Heart right ventricle (tissue), 16 donors: ENCODE results near the gene PRKCE. TPM values are rescaled to one million over a fixed set of nuclear protein-coding genes. Genes with fewer than 3 reads are reported as not detected.

ENCODE experiments used
- ATAC-seq, 8 donors: fragments of 200-7000 bp; cut with Tn5 transposase; one replicate each; pipeline ENCODE4 v1.9.1; 2020; ENCODE audit warnings: mild to moderate bottlenecking in 8 of 8, moderate library complexity in 8 of 8, moderate number of reproducible peaks in 1 of 8
- DNase-seq, 2 donors: peaks; one replicate each; pipeline ENCODE4 v3.0.0-alpha.2; 2020
- H3K27ac ChIP-seq, 10 donors: fragments of 200-600 bp; sonication (generic) in 2 of 10; one replicate each; pipeline versions ENCODE4 v1.5.0 to v1.8.0; 2020 to 2022; ENCODE audit warnings: mild to moderate bottlenecking in 3 of 10
- H3K27me3 ChIP-seq, 7 donors: fragments of 200-600 bp; one replicate each; pipeline ENCODE4 v1.8.0; 2021 to 2022; ENCODE audit warnings: mild to moderate bottlenecking in 2 of 7
- H3K36me3 ChIP-seq, 9 donors: fragments of 200-600 bp; sonication (generic) in 1 of 9; one replicate each; pipeline versions ENCODE4 v1.5.0 to v1.8.0; 2020 to 2022; ENCODE audit warnings: mild to moderate bottlenecking in 2 of 9
- H3K4me1 ChIP-seq, 9 donors: fragments of 200-600 bp; sonication (generic) in 1 of 9; one replicate each; pipeline versions ENCODE4 v1.5.0 to v1.8.0; 2020 to 2022; ENCODE audit warnings: mild to moderate bottlenecking in 4 of 9
- H3K4me3 ChIP-seq, 10 donors: fragments of 200-600 bp; sonication (generic) in 2 of 10; one replicate each; pipeline versions ENCODE4 v1.5.0 to v1.8.0; 2020 to 2022; ENCODE audit warnings: mild to moderate bottlenecking in 7 of 10, moderate library complexity in 2 of 10
- H3K9me3 ChIP-seq, 11 donors: fragments of 200-600 bp in 10 of 11; sonication (generic) in 2 of 11; one replicate each; pipeline versions ENCODE4 v1.5.0 to v1.8.0; 2013 to 2022; ENCODE audit warnings: mild to moderate bottlenecking in 2 of 11, control low read depth in 1 of 11, moderate library complexity in 1 of 11
- CTCF ChIP-seq, 9 donors: fragments of 200-600 bp; sonication (generic) in 2 of 9; IDR thresholded peaks; one replicate each; pipeline versions ENCODE4 v1.5.0 to v1.8.0; 2021 to 2022; ENCODE audit warnings: antibody characterized with exemption in 9 of 9, mild to moderate bottlenecking in 5 of 9, moderate library complexity in 1 of 9
- WGBS, 2 donors: extraction: QIAGEN DNeasy Blood & Tissue Kit; methylation state at CpG; one replicate each; pipeline ENCODE4 v1.1.7; 2013; ENCODE audit warnings: inconsistent platforms in 1 of 2; 5-methylcytosine and 5-hydroxymethylcytosine counted together
- intact Hi-C, 10 donors: fragments of 100-400 bp; cut with DNase I; formaldehyde crosslinking; loops; one replicate each; pipeline versions ENCODE4 v1.11.1 to v1.14.2; 2022
- polyA plus RNA-seq, 2 donors: library from polyadenylated mRNA; stranded (reverse); fragments of 200-250 nt; gene quantifications; one replicate each; pipeline ENCODE4 v1.2.3, GENCODE V29; 2013
- total RNA-seq, 10 donors: library from RNA; stranded (reverse); fragmentation: NEBNext Ultra II Directional in 3 of 10; extraction: Animal tissue kit (Norgen Biotek cat#: 25700) in 3 of 10; gene quantifications; one replicate each; pipeline versions ENCODE4 v1.2.1 to v1.2.4, GENCODE V29; 2021 to 2023
- donor health status: Arrhythmogenic right ventricular cardiomyopathy.
- donor health status: ischemic (EF 13 %, LVEDD 7.1; RV severe dilation, severe dysfunction).
- donor health status: healthy with polysubstance abuse.
- donor health status: DM: no; HTN: yes; CAD: no.
- donor health status: DM: no; HTN: no; CAD: no.
- donor health status: ischemic (EF 25% LVEDD 6.9; RV normal size, moderate dysfunction).
- donor health status: ischemic (EF 25% LVEDD 5.7; RV mildly dilated, moderate dysfunction).
- donor health status: healthy.
- donor health status: DM: yes; HTN: yes; CAD: no.
- donor health status: Ischemic cardiomyopathy.
- donor health status: ischemic (EF 35%, LVEDD 5.7; RV mildly dilated, moderate dysfunction).
- donor health status: nonischemic (EF 11% LVEDD 7.7; RV severe dilation, severe dysfunction).
- donor health status: DM: yes; HTN: yes; CAD: no.
- donor health status: PGD.
- donor health status: ischemic (EF 29% LVEDD 5.4; RV normal size, mild dysfunction).
- donor health status: nonischemic (EF 23%, LVEDD 6.1; RV moderate dilation, normal function).

PRKCE gene
- total and polyA plus RNA-seq, 12 donors: 3.7 to 22.7 (median 16.7) TPM

GRCh38 chr2:45732436-45732835 lies 81.0 kb downstream of the PRKCE start:
- H3K27ac ChIP-seq: no peak overlapping the region
- 87 to 94% methylated on average over 2 of the region's 2 CpGs for WGBS, 2 donors
- peaks cover 0 to 5% (median 0%) of the 10 kb centered on the region in 9 donors for H3K36me3 ChIP-seq
- ATAC-seq (no peak), DNase-seq (no peak)
- no peak overlapping the region for H3K4me3 ChIP-seq
- H3K4me1 ChIP-seq: peaks cover 0 to 35% (median 6%) of the 10 kb centered on the region in 9 donors
- intact Hi-C loops: no loop called here
- no peaks in the 10 kb centered on the region for H3K27me3 ChIP-seq
- no peaks in the 10 kb centered on the region for H3K9me3 ChIP-seq
- TF ChIP-seq CTCF (IDR thresholded peaks at IDR 0.05): no peak

GRCh38 chr2:45732946-45733345 lies 81.5 kb downstream of the PRKCE start:
- Histone ChIP-seq H3K4me3 (no peak overlapping the region), H3K27me3 (no peaks in the 10 kb centered on the region), H3K4me1 (peaks cover 0 to 35% (median 6%) of the 10 kb centered on the region in 9 donors), H3K27ac (no peak overlapping the region), H3K36me3 (peaks cover 0 to 5% (median 0%) of the 10 kb centered on the region in 9 donors), H3K9me3 (no peaks in the 10 kb centered on the region)
- intact Hi-C loops: no loop called here
- ATAC-seq (no peak), DNase-seq (no peak)
- 94 to 96% methylated on average over 3 of the region's 3 CpGs for WGBS, 2 donors
- TF ChIP-seq CTCF (IDR thresholded peaks at IDR 0.05): no peak

GRCh38 chr2:45734336-45734735 lies 82.9 kb downstream of the PRKCE start:
- intact Hi-C loops: no loop called here
- DNase-seq (no peak), ATAC-seq (no peak)
- Histone ChIP-seq H3K36me3 (peaks cover 0 to 5% (median 0%) of the 10 kb centered on the region in 9 donors), H3K4me3 (no peak overlapping the region), H3K4me1 (peaks cover 0 to 32% (median 6%) of the 10 kb centered on the region in 9 donors), H3K27me3 (no peaks in the 10 kb centered on the region), H3K27ac (no peak overlapping the region), H3K9me3 (no peaks in the 10 kb centered on the region)
- WGBS, 2 donors: 96 to 98% methylated on average over 6 of the region's 6 CpGs
- no peak for TF ChIP-seq CTCF (IDR thresholded peaks at IDR 0.05)

GRCh38 chr2:45734952-45735351 lies 83.5 kb downstream of the PRKCE start:
- Histone ChIP-seq H3K36me3 (peaks cover 0 to 5% (median 0%) of the 10 kb centered on the region in 9 donors), H3K27ac (no peak overlapping the region), H3K4me3 (no peak overlapping the region), H3K9me3 (no peaks in the 10 kb centered on the region), H3K4me1 (peaks cover 0 to 35% (median 7%) of the 10 kb centered on the region in 9 donors), H3K27me3 (no peaks in the 10 kb centered on the region)
- ATAC-seq (peak in 1 of 8 donors; percentile 43), DNase-seq (no peak)
- intact Hi-C loops: no loop called here
- WGBS, 2 donors: 87 to 89% methylated on average over 6 of the region's 6 CpGs
- TF ChIP-seq CTCF (IDR thresholded peaks at IDR 0.05): no peak
